HFF-Myc (cell line): ENCODE measurements around the gene DUSP21.
"Not testable (repeated sequence)": the region's sequence is repeated elsewhere in the genome, so short reads cannot be mapped to it uniquely, and the experiment has no call there.

Experiments used
- DNase-seq: peaks from one replicate; pipeline ENCODE4 v3.0.0-alpha.2; 2011; ENCODE audit warnings: low read depth; ENCODE audit errors: extremely low read depth
- H3K4me3 ChIP-seq: replicated peaks from 2 replicates; pipeline ENCODE4 v1.5.1; 2011; ENCODE audit warnings: low read depth, mild to moderate bottlenecking, control low read depth, low read length
- TF ChIP-seq, protein P1 (sequence below): IDR thresholded peaks from 2 replicates; pipeline ENCODE4 v1.5.1; 2012; ENCODE audit warnings: mild to moderate bottlenecking, low read depth, low read length, control low read depth; ENCODE audit errors: missing control alignments

Gene DUSP21

DNA sequence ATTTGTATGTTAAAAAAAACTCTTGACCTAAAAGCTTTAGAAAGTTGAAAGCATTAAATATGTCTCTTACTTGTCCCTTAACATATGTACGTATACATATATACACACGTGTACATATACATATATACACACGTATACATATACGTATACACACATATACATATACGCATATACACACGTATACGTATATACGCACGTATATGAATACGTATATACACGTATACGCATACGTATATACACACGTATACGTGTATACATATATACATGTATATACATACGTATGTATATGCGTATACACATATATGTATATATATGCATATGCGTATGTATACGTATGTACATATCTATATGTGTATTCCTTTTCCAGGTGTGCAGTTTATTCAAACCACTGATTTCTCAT, 32.9 kb downstream of the DUSP21 start:
- TF ChIP-seq, protein P1, sequence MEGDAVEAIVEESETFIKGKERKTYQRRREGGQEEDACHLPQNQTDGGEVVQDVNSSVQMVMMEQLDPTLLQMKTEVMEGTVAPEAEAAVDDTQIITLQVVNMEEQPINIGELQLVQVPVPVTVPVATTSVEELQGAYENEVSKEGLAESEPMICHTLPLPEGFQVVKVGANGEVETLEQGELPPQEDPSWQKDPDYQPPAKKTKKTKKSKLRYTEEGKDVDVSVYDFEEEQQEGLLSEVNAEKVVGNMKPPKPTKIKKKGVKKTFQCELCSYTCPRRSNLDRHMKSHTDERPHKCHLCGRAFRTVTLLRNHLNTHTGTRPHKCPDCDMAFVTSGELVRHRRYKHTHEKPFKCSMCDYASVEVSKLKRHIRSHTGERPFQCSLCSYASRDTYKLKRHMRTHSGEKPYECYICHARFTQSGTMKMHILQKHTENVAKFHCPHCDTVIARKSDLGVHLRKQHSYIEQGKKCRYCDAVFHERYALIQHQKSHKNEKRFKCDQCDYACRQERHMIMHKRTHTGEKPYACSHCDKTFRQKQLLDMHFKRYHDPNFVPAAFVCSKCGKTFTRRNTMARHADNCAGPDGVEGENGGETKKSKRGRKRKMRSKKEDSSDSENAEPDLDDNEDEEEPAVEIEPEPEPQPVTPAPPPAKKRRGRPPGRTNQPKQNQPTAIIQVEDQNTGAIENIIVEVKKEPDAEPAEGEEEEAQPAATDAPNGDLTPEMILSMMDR: no peak
- DNase-seq: no peak

DNA sequence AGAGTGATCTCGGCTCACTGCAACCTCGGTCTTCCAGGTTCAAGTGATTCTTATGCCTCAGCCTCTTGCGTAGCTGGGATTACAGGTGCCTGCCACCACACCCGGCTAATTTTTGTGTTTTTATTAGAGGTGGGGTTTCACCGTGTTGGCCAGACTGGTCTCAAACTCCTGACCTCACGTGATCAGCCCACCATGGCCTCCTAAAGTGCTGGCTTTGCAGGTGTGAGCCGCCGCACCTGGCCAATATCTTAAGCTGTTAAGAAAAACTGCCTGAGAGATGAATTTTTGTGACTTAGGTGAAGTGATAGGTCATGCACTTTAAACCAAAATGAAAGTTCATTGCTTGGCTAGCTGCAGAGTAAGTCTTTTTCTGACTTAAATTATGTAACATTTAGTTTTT, 35.0 kb downstream of the DUSP21 start:
- no peak overlapping the region for H3K4me3 ChIP-seq
- TF ChIP-seq, protein P1: no peak
- DNase-seq: no peak

More for the DNA sequence above, 32.9 kb downstream of the DUSP21 start:
- H3K4me3 ChIP-seq: no peak overlapping the region

DNA sequence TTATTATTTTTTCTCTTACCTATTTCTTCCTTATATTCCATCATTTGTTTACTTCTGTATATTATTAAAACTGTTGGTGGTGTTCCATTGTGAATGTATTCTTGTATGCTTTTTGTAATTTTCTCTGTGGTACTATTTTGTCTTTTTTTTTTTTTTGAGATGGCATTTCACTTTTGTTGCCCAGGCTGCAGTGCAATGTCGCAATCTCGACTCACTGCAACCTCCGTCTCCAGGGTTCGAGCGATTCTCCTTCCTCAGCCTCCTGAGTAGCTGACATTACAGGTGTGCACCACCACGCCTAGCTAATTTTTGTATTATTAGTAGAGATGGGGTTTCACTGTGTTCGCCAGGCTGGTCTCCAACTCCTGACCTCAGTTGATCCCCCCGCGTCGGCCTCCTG, 37.7 kb downstream of the DUSP21 start:
- H3K4me3 ChIP-seq: no peak overlapping the region
- TF ChIP-seq, protein P1: no peak
- no peak for DNase-seq

DNA sequence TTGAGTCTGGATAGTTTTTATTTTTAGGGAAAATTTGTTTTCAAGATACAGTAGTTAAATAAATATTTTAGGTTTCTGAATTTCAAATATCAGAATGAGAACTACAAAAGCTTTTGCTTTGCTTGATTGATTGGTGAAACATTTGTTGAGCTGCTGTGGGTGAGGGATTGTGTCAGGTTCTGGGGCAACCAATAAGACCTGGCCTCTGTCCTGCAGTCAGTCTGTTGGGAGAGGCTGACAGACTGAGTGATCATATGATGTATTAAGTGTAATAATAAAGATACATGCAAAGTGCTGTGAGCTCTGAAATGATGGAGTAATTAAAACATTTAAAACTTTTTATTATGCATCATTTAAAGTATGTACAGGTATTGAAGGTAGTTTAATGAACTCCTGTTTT, 38.8 kb downstream of the DUSP21 start:
- no peak overlapping the region for H3K4me3 ChIP-seq
- DNase-seq: no peak
- TF ChIP-seq, protein P1: no peak

DNA sequence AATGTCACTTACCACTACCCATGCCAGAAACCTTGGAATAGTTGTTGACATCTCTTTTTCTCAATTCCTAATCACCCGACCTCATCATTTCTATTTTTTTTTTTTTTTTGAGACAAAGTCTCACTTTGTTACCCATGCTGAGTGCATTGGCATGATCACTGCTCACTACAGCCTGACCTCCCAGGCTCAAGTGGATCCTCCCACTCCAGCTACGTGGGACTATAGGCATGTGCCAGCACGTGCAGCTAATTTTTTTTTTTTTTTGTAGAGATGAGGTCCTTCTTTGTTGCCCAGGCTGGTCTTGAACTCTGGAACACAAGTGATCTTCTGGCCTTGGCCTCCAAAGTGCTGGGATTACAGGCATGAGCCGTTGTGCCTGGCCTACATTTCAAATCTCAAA, 41.1 kb downstream of the DUSP21 start:
- TF ChIP-seq, protein P1: no peak
- no peak for DNase-seq
- H3K4me3 ChIP-seq: no peak overlapping the region

DNA sequence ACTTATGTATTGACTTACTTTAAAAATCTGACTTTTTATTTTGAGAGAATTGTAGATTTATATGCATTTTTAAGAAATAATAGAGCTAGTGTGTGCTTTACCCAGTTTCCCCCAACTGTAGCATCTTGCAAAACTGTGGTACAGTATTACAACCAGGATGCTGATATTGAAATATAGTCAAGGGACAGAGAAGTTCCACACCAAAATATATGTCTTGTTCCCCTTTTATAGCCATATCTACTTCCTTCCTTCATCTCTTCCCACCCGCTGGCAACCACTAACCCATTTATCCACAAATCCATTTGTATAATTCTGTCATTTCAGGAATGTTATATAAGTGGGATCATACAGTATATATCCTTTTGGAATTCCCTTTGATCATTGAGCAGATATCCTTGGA, 46.0 kb downstream of the DUSP21 start:
- TF ChIP-seq, protein P1: no peak
- DNase-seq: no peak

DNA sequence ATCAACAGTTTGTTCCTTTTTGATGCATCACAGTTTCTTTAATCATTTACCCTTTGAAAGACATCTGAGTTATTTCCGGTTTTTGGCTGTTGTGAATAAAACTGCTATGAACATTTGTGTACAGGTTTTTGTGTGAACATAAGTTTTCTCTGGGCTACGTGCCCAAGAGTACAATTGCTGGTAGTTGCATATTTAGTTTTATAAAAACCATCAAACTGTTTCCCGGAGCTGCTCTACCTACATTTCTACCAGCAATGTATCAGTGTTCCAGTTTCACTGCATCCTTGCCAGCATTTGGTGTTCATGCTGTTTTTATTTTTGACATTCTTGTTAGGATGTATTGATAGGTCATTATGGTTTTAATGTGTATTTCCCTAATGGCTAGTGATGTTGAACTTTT, 46.4 kb downstream of the DUSP21 start:
- DNase-seq: no peak
- no peak overlapping the region for H3K4me3 ChIP-seq
- TF ChIP-seq, protein P1: no peak

More for the DNA sequence above, 46.0 kb downstream of the DUSP21 start:
- no peak overlapping the region for H3K4me3 ChIP-seq

DNA sequence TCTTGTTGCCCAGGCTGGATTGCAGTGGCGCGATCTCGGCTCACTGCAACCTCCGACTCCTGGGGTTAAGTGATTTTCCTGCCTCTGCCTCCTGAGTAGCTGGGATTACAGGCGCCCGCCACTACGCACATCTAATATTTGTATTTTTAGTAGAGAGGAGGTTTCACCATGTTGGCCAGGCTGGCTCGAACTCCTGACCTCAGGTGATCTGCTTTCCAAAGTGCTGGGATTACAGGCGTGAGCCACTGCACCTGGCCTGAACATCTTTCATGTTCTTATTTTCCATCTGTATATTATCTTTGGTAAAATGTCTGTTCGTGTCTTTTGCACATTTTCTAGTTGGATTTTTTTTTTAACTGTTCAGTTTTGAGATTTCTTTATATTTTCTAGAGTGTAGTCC, 46.9 kb downstream of the DUSP21 start:
- not testable (repeated sequence) for DNase-seq, H3K4me3 ChIP-seq
